Naive B cell (primary cell): ENCODE results near the gene SOX4. TPM values are rescaled to one million over a fixed set of nuclear protein-coding genes. Genes with fewer than 3 reads are reported as not detected.

ENCODE experiments used
- ATAC-seq, 2 donors: fragments of 150-1000 bp; cut with Tn5 transposase; 2 replicates each; pipeline ENCODE4 v1.10.0; 2021; ENCODE audit warnings: low read depth in 2 of 2, mild to moderate bottlenecking in 2 of 2, moderate library complexity in 2 of 2
- DNase-seq: peaks from one replicate; pipeline ENCODE4 v3.0.0; 2022
- H3K27ac Mint-ChIP-seq, 6 donors: one replicate each; pipeline ENCODE4 v1.8.0; 2020 to 2022; ENCODE audit warnings: mild to moderate bottlenecking in 6 of 6, mixed read lengths in 6 of 6, moderate library complexity in 5 of 6, inconsistent platforms in 2 of 6
- H3K27me3 Mint-ChIP-seq, 3 donors: one replicate each; pipeline ENCODE4 v1.8.0; 2021 to 2022; ENCODE audit warnings: mixed read lengths in 3 of 3, mild to moderate bottlenecking in 1 of 3
- H3K36me3 Mint-ChIP-seq, 2 donors: one replicate each; pipeline ENCODE4 v1.8.0; 2020 to 2022; ENCODE audit warnings: mixed read lengths in 2 of 2, inconsistent platforms in 1 of 2, mild to moderate bottlenecking in 1 of 2
- H3K4me1 Mint-ChIP-seq, 3 donors: one replicate each; pipeline ENCODE4 v1.8.0; 2020 to 2022; ENCODE audit warnings: mixed read lengths in 3 of 3, inconsistent platforms in 1 of 3, mild to moderate bottlenecking in 1 of 3, moderate library complexity in 1 of 3
- H3K4me3 Mint-ChIP-seq, 8 donors: one replicate each; pipeline ENCODE4 v1.8.0; 2020 to 2022; ENCODE audit warnings: mild to moderate bottlenecking in 8 of 8, mixed read lengths in 8 of 8, moderate library complexity in 8 of 8, inconsistent platforms in 2 of 8
- H3K9me3 Mint-ChIP-seq, 7 donors: one replicate each; pipeline ENCODE4 v1.8.0; 2020 to 2022; ENCODE audit warnings: mixed read lengths in 7 of 7, mild to moderate bottlenecking in 5 of 7, inconsistent platforms in 2 of 7, moderate library complexity in 1 of 7
- polyA plus RNA-seq, 6 donors: library from polyadenylated mRNA; unstranded; fragments of 300-500 nt; fragmentation: Illumina TruSeq; gene quantifications; one replicate each; pipeline ENCODE4 v1.2.3, GENCODE V29; 2021; ENCODE audit warnings: low read depth in 6 of 6

Gene SOX4
- polyA plus RNA-seq, 6 donors from 2014 or later: 1.8 to 4.6 (median 3.1) TPM

DNA sequence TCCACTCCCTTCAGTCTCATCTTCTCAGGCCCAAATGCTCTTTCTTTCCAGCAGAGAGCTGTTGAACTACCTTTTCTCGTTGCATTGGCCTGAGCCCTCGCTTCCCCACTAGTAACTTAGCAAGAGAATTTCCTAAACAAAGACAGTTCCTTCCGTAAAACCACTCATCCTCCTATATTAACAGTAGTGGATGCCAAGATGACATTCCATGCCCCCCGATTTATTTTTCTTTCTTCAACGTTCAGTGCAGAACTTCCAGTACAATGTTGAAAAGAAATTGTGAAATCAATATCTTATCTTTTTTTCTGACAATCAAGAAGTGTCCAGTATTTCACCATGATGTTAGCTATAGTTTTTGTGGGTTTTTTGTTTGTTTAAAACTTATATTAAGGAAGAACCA, 45.8 kb downstream of the SOX4 start:
- H3K4me3 Mint-ChIP-seq: no peak overlapping the region

More for the DNA sequence above, 45.8 kb downstream of the SOX4 start:
- Mint-ChIP-seq H3K36me3 (no peaks in the 10 kb centered on the region), H3K9me3 (peaks cover 0 to 4% (median 0%) of the 10 kb centered on the region in 7 donors), H3K27me3 (no peaks in the 10 kb centered on the region), H3K27ac (no peak overlapping the region), H3K4me1 (no peaks in the 10 kb centered on the region)
- no peak for DNase-seq
- ATAC-seq: no peak
